GM19324 (cell line): ENCODE results near the gene LRRC27.

Experiments
- ATAC-seq: cut with Tn5 transposase; IDR thresholded peaks from one replicate; pipeline ENCODE4 v1.9.1; 2021; ENCODE audit warnings: mild to moderate bottlenecking, moderate library complexity; ENCODE audit not compliant: unreplicated experiment, low FRiP score

LRRC27 gene

GRCh38 chr10:132397671-132398565, 65.9 kb downstream of the LRRC27 start:
- no peak for ATAC-seq

GRCh38 chr10:132398566-132398991, 66.6 kb downstream of the LRRC27 start:
- no peak for ATAC-seq

GRCh38 chr10:132399117-132400035, 67.4 kb downstream of the LRRC27 start:
- ATAC-seq, result no peak

DNA sequence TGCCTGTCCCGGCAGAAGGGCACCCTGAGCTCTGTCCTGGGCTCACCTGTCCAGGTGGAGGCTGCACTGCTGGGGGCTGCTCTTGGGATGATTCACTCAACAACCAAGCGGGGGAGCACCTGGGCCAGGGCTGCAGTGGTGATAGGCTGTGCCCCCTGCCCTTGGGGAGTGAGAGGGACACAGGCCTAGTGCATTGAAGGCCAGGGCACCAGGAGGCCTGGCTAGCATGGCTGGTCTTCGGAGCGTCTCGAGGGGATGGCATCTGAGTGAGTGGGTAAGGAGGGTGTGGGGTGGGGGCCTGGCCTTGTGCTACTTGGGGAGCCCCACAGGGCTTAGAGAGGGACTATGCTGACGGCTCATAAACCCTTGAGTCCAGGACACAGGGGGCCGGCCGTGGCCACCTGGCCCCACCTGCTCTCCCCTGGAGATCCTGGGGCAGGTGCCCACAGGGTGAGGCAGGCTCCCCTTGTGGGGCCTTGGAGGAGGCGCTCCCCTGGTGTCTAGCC, 68.1 kb downstream of the LRRC27 start:
- no peak for ATAC-seq

- ATAC-seq, result no peak
These were observed 68.7 kb downstream of the LRRC27 start for GRCh38 chr10:132400547-132401151.

DNA sequence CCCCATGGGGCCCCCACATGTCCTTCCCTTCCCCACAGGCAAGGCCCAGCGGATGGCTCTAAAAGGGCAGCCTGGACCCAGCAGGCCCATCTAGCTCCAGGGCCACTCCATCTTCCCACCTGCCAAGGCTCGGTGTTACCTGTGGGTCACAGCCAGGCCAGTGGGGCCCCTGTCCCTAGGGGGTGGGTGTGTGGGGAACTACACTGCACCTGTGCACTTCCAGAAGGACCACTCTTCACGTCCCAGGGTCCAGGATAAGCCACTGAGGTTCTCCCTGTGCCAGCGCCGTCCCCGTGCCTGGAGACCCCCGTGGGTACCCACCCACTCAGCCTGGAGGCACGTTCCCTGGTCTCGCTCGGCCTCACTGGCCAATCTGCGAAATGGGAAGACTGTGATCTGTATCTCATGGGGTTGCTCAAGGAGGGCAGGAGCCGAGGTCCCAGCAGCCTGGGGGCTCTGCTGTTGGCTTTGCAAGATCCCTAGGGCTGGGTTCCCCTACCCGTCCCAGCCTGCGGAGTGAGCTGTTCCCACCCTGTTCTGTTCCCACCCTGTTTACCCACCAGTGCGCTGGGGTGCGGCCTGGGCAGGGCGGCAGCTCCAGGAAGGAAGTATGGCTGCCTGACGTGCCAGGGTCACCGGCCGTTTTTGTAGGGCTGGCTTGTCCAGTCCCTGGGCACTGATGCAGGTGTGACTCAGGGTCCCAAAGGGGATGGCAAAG, 69.6 kb downstream of the LRRC27 start:
- ATAC-seq, result no peak

- ATAC-seq, result no peak
These were observed 70.8 kb downstream of the LRRC27 start for GRCh38 chr10:132402781-132403241.

- no peak for ATAC-seq
These were observed 71.6 kb downstream of the LRRC27 start for GRCh38 chr10:132403511-132404168.

GRCh38 chr10:132404169-132404880, 72.3 kb downstream of the LRRC27 start:
- ATAC-seq, result no peak

DNA sequence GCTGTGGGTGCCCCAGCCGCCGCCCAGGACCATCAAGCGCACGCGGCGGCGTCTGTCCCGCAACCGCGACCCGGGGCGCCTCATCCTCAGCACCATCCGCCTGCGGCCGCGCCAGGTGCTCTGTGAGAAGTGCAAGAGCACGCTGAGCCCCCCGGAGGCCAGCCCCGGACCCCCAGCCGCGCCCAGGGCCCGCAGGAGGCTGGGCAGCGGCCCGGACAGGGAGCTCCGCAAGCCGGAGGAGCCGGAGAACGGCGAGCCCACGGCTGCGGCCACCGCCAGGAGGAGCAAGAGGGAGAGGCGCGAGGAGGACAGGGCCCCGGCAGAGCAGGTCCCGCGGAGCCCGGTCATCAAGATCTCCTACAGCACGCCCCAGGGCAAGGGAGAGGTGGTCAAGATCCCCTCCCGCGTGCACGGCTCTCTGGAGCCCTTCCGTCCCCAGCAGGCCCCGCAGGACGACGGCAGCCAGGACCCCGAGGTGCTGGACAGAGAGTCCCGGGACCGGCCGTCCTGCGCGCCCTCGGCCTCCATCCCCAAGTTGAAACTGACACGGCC, 73.0 kb downstream of the LRRC27 start:
- no peak for ATAC-seq

DNA sequence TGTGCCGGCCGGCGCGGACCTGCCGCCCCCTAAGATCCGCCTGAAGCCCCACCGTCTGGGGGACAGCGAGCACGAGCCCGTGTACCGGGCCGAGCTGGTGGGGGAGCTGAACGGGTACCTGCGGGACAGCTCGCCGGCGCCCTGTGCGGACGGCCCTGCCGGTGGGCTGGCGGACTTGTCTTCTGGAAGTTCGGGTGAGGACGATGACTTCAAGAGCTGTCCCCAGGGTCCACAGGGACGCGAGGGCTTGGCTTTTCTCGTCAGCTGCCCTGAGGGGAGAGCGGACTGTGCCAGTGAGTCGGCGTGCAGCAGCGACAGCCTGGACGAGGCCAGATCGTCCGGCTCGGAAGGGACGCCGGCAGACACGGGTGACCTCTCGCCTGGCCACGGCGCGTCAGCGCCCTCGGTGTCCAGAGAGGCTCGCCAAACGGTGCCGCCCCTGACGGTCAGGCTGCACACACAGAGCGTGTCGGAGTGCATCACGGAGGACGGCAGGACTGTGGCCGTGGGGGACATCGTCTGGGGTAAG, 73.5 kb downstream of the LRRC27 start:
- no peak for ATAC-seq

- no peak for ATAC-seq
These were observed 74.2 kb downstream of the LRRC27 start for GRCh38 chr10:132406181-132406580.

DNA sequence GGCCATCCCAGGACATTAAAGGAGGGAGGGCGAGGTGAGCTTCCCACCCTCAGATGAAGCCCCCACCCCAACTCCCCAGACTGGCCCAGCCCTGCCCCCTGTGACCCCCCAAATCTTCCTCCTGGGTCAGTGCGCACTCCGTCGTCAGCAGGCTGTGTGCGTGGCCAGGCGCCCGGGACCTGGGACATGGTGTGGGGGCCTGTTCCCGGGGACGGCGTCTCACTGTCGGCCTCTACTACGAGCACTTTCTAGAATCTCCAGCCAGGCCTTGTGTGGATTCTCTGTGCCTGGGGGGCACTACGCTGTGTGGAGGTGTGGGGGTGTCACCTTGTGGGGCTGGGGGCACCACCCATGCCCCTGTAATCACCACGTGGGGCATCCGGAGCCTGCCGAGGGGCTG, 74.8 kb downstream of the LRRC27 start:
- no peak for ATAC-seq

DNA sequence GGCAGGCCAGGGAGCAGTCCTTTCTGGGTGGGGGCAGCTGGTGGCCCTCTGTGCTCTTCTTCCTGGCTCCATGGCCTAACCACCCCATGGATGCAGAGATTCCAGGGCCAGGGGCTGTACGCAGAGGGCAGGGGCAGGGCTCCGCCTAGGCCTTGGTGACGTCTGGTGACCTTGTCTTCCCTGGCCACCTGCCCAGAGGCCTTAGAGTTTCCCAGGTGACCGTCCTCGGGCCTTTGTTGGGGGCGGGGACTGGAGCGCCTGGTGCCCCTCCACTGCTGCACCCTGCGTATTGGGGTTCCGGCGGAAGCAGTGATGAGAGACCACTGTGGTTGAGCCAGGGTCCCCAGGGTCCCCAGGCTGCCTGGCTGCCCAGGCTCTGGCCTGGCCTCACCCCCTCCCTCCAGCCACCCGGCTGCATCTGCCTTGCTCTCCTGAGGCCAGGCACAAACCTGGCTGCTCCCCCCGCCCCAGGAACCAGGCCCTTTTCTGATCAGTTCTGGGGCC, 75.3 kb downstream of the LRRC27 start:
- ATAC-seq, result no peak

- no peak for ATAC-seq
These were observed 75.9 kb downstream of the LRRC27 start for GRCh38 chr10:132407846-132408278.

DNA sequence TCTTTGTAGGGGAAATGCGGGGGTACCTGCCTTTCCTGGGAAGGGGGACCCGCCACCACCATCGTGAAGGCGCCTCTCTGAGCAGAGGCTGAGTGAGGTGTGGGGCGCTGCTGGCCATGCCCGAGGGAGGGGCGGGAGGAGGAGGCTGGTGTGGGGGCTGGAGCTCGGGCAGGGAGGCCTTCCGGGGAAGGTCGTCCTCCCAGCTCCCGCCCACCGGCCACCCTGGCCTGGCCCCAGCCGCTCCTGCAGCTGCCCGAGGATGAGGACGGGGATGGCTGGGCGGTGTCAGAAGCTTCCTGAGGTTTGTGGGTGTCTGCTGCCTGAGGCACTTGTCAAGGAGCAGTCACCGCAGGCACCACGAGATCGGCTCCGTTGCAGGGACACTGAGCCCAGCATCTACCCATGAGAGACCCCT, 76.4 kb downstream of the LRRC27 start:
- ATAC-seq, result no peak

GRCh38 chr10:132408823-132409666, 77.1 kb downstream of the LRRC27 start:
- ATAC-seq, result no peak
